ENCODE data around the gene PGAP2.
A peak's percentile ranks its signal among the peaks of the same experiment; 100 is the strongest.

Gene PGAP2

GRCh38 chr11:3834349-3834663, 25.9 kb downstream of the PGAP2 start:
- DNase-seq, result no peak

- peak; percentile 35 for DNase-seq
Measured at GRCh38 chr11:3834664-3835461, 26.5 kb downstream of the PGAP2 start.

GRCh38 chr11:3835751-3836150, 27.4 kb downstream of the PGAP2 start:
- DNase-seq, result no peak

- peak; percentile 66 for DNase-seq
Measured at GRCh38 chr11:3836903-3837302, 28.5 kb downstream of the PGAP2 start.

- DNase-seq, result peak; percentile 32
Measured at GRCh38 chr11:3837793-3838192, 29.4 kb downstream of the PGAP2 start.

- DNase-seq, result no peak
Measured at GRCh38 chr11:3838504-3838903, 30.1 kb downstream of the PGAP2 start.

GRCh38 chr11:3840004-3840869, 31.9 kb downstream of the PGAP2 start:
- DNase-seq, result peak; percentile 46

GRCh38 chr11:3840870-3841425, 32.6 kb downstream of the PGAP2 start, which contains the start of gene RHOG:
RHOG (minus strand) TSS chr11:3840959; CDS start chr11:3828138, 12,821 bp downstream.
- DNase-seq, result no peak

- DNase-seq, result peak; percentile 94
Measured at GRCh38 chr11:3841426-3842350, 33.3 kb downstream of the PGAP2 start.

GRCh38 chr11:3843326-3843725, 35.0 kb downstream of the PGAP2 start:
- no peak for DNase-seq

GRCh38 chr11:3845246-3845645, 36.9 kb downstream of the PGAP2 start:
- no peak for DNase-seq

- DNase-seq, result no peak
Measured at GRCh38 chr11:3845670-3846069, 37.3 kb downstream of the PGAP2 start.

GRCh38 chr11:3849297-3849874, 41.0 kb downstream of the PGAP2 start:
- DNase-seq, result peak; percentile 77

- no peak for DNase-seq
Measured at GRCh38 chr11:3853545-3853842, 45.1 kb downstream of the PGAP2 start.

- DNase-seq, result peak; percentile 80
Measured at GRCh38 chr11:3853899-3854659, 45.7 kb downstream of the PGAP2 start.

GRCh38 chr11:3854660-3854976, 46.3 kb downstream of the PGAP2 start:
- DNase-seq, result no peak

- peak; percentile 98 for DNase-seq
Measured at GRCh38 chr11:3854977-3855807, 46.8 kb downstream of the PGAP2 start, which contains the start of gene STIM1. STIM1 (plus strand) TSS chr11:3855664; CDS start chr11:3856271, 607 bp downstream.

- peak; percentile 53 for DNase-seq
Measured at GRCh38 chr11:3855808-3856491, 47.6 kb downstream of the PGAP2 start.

- DNase-seq, result no peak
Measured at GRCh38 chr11:3856856-3857553, 48.6 kb downstream of the PGAP2 start.

All from CD4-positive, alpha-beta T cell treated with Interleukin-21 for 1 hour (primary cell).